ENCODE data around the gene C11orf91. TPM values are rescaled to one million over a fixed set of nuclear protein-coding genes. Genes with fewer than 3 reads are reported as not detected.

C11orf91 gene
- total RNA-seq, 1 experiment from 2014 or later: 0.22 TPM

- TF ChIP-seq ZNF416 (CRISPR knock-in tag; IDR thresholded peaks at IDR 0.05) (no peak), PRDM15 (CRISPR knock-in tag; IDR thresholded peaks at IDR 0.05) (no peak), IRF1 (CRISPR knock-in tag; IDR thresholded peaks at IDR 0.05) (no peak), ATF1 (CRISPR knock-in tag; IDR thresholded peaks at IDR 0.05) (no peak), GTF2I (CRISPR knock-in tag; conservative IDR thresholded peaks at IDR 0.05) (no peak), OVOL2 (CRISPR knock-in tag; IDR thresholded peaks at IDR 0.05; ENCODE audit: borderline replicate concordance) (no peak), MYBL2 (CRISPR knock-in tag; IDR thresholded peaks at IDR 0.05) (no peak)
- Mint-ChIP-seq H3K27me3 (ENCODE audit: low read depth) (no peaks in the 10 kb centered on the region), H3K4me1 (peaks cover 27% of the 10 kb centered on the region), H3K36me3 (peaks cover 9% of the 10 kb centered on the region), H3K4me3 (no peak overlapping the region), H3K27ac (no peak overlapping the region), H3K9me3 (peaks cover 13% of the 10 kb centered on the region)
- POLR2A ChIA-PET: no interaction called here
- CTCF ChIA-PET: no interaction called here
- ATAC-seq: no peak
- DNase-seq (ENCODE audit: low spot score): no peak
Observed at GRCh38 chr11:33660962-33661361, 39.7 kb downstream of the C11orf91 start.

GRCh38 chr11:33659370-33660139 is 41.1 kb downstream of the C11orf91 start:
- DNase-seq (ENCODE audit: low spot score) (no peak), ATAC-seq (no peak; the same call in 1 of the 2 replicates)
- Mint-ChIP-seq H3K27ac (no peak overlapping the region), H3K9me3 (peaks cover 5% of the 10 kb centered on the region), H3K36me3 (peaks cover 3% of the 10 kb centered on the region; the same call in 1 of the 2 replicates), H3K4me3 (no peak overlapping the region), H3K4me1 (peaks cover 21% of the 10 kb centered on the region), H3K27me3 (ENCODE audit: low read depth) (no peaks in the 10 kb centered on the region)
- POLR2A ChIA-PET: no interaction called here
- CTCF ChIA-PET: no interaction called here
- TF ChIP-seq PREB (CRISPR knock-in tag; IDR thresholded peaks at IDR 0.05; ENCODE audit: borderline replicate concordance) (no peak), IRF1 (CRISPR knock-in tag; IDR thresholded peaks at IDR 0.05) (no peak), NFE2L1 (CRISPR knock-in tag; IDR thresholded peaks at IDR 0.05) (no peak), ZNF121 (CRISPR knock-in tag; IDR thresholded peaks at IDR 0.05) (no peak), SOX15 (CRISPR knock-in tag; IDR thresholded peaks at IDR 0.05) (no peak), IRF2 (CRISPR knock-in tag; IDR thresholded peaks at IDR 0.05; ENCODE audit: borderline replicate concordance, low read depth) (no peak), FOXK1 (CRISPR knock-in tag; IDR thresholded peaks at IDR 0.05) (no peak), ZNF219 (CRISPR knock-in tag; IDR thresholded peaks at IDR 0.05; ENCODE audit: borderline replicate concordance) (no peak), PRDM15 (CRISPR knock-in tag; IDR thresholded peaks at IDR 0.05) (no peak), NR2C2 (CRISPR knock-in tag; IDR thresholded peaks at IDR 0.05) (no peak), ERG (CRISPR knock-in tag; IDR thresholded peaks at IDR 0.05) (no peak), SMAD3 (CRISPR knock-in tag; IDR thresholded peaks at IDR 0.05; ENCODE audit: borderline replicate concordance) (no peak), ZNF281 (CRISPR knock-in tag; IDR thresholded peaks at IDR 0.05) (no peak), ZNF138 (CRISPR knock-in tag; conservative IDR thresholded peaks at IDR 0.05) (no peak), CREM (CRISPR knock-in tag; IDR thresholded peaks at IDR 0.05) (no peak)
